A204.1 (cell line): Measurements from ENCODE around the gene OXTR.
A peak's percentile ranks its signal among the peaks of the same experiment; 100 is the strongest.

Experiments
- FAIRE-seq: peaks from 2 replicates; lab custom pipeline; 2012; peaks lifted over from hg19 to GRCh38; lab: Jason Lieb, UNC

Gene OXTR

DNA sequence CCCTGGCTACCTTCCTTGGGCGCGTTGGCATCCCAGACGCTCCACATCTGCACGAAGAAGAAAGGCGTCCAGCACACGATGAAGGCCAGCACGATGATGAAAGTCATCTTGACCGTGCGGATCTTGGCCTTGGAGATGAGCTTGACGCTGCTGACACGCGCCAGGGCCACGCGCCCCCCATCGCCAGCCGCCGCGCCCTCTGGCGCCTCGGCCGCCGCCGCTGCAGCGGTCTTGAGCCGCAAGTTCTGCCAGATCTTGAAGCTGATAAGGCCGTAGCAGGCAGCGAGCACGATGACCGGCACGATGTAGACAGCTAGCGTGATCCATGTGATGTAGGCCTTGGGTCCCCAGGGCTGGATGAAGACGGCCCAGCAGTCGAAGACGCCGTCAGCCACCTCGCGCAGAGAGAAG, 2.2 kb downstream of the OXTR start:
- FAIRE-seq, result no peak

DNA sequence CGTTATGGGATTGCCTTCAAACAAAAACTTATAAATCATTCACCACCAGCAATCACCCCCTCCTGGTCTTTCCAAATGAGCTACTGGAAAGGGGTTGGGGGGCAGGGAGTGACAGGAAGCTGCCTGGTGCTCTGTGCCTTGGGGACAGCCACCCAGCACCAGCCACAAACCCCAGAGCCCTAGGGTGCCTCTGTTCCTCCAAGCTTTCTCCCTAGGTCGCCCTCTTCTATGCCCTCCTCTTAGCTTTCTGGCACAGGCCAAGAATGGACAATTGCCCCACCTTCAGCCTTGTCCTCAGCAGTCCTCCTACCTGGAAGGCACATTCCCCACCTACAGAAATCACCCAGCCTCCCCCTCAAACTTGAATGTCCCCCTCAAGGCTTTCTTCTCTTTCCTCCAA, 3.3 kb downstream of the OXTR start:
- FAIRE-seq, result no peak

DNA sequence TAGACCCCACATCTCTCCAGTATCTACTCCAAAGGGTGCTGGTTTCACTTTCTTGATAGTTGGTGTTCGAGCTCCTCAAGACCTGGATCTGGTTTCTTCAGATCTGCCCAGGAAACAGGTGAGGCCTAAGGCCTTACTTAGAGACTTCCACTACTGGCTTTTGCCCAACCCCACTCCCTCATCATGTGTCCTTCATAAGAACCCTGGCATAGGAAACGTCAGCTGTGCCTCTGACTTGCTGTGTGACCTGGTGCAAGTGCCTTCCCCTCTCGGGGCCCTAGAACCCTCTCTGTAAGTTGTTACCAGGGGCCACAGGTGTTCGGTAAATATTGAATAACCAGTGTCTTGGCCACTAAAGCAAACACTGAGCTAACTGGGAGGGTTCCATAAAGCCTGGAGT, 3.9 kb downstream of the OXTR start:
- no peak for FAIRE-seq

DNA sequence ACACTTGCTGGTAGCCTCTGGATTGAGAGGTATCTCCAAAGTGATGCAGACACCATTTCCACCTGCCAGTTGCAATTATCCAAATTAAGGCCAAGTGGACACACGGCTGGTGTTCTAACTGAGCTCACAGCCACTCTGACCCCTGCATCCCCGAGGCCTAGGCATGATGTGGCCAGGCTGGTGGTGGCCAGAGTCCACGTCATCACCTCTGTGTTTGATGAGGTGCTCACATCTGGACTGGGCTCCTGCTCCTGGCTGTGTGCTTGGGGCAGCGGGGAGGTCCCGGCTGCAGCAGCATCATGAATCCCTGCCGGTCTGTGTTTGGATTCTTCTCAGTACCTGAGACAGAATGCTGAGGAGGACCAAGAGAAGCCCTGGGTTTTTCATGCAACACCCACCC, 4.9 kb downstream of the OXTR start:
- FAIRE-seq, result no peak

DNA sequence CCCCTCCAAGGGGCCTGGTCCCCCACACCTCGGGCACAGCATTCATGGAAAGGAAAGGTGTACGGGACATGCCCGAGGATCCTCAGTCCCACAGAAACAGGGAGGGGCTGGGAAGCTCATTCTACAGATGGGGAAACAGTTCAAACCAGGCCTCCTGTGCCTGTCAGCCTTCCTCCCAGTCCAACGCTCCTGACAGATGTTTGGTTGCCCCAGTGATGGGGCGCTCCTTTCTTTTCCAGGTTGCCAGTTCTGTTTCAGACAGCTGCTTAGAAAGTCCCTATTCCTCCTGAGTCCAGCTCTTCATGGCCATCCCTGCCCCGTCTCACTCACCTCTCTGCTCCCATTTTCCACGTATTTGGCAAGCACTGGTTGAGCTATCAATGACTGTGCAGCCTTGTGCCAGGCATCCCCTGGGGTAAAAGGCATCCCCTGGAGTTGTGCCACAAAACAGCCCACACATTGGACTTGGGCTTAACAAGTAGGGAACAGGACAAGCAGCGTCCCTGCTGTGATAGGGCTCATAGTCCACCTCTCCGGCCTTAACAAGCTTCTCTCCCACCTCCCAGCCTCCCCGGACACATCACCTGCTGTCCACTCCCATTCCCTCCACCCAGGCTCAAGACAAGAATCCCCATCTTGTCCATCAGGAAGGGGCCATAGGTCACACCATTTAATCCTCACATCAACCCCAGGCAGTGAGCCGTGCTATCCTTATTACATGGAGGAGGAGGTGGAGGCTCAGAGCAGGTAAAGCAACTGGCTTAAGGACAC, 6.6 kb downstream of the OXTR start:
- no peak for FAIRE-seq

DNA sequence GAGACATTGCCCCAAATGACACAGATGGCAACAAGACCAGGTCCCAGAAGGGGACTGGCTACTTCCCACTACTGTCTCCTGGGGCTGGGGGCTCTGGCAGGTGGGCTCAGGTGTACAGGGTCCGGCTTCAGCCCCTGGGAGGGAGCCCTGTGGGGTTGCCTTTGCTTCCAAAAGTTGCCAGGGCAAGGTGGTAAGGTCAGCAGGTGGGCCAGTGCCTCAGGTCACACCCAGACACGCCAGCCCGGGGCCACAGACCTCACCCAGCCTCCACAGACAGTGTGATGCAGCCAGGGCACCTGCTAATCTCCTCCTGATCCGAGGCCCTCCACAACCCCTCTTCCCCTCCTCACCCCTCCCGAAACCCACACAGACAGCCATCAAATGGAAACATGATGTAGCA, 7.5 kb downstream of the OXTR start:
- no peak for FAIRE-seq

DNA sequence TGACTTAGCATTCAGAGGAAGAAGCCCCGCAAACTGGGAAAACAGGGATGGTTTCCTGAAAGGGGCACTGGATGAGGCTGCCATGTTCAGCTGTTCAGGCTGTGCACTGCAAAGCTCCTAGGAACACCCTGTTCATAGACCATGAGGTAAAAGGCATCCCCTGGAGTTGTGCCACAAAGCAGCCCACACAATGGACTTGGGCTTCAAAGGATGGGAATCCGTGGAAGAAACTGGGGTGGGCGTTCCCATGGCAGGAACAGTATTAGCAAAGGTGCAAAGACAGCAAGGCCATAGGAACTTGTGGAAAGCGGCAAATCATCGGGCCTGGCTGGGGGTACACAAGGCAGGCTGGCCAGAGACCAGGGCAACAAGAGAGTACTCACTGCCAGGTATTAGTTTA, 8.9 kb downstream of the OXTR start:
- no peak for FAIRE-seq

DNA sequence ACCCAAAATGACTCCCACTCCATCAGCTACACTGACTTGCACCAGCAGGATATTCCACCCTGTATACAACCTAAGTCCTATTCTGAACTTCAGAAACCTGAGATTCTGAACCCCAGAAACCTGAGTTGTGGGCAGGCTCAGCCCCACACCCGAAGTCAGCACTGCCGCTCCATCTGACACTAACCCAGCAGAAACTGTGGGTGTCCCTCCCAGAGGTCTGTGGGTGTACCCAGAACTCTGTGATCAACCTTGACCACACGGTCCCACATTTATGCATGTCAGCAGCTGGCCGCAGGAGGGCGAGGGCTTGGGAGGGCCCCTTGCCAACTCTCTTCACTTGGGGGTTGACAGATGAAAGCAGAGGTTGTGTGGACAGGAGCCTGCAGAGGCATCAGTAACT, 9.3 kb downstream of the OXTR start:
- FAIRE-seq, result no peak

DNA sequence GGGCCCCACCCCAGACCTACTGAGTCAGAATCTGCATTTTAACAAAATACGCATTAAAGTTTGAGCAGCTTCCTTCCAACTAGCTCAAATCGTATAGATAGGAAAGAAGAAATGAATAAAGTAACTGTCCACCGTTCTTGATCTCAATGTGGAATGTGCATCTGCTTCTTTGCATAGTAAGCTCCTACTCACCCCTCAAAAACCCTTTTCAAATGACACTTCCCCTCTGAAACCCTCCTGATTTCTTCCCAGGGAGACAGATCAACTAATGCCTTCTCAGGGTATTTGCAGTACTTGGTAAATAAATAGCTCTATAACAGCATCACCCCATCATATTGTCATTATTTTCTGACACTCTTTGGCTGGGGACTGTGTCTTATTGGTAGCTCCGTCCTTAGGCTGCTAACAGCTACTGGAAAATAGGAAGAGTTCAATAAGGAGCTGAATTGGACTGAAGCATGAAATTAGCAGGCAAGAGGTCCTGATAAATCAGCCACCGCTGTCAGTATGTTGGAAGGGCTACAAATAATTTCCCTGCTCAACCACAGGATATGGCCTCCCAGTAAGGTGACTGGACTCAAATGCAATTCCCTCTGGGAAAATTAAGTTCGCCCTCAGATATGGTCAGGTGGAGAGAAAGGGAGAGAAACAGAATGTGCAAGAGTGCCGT, 10.2 kb downstream of the OXTR start:
- no peak for FAIRE-seq

DNA sequence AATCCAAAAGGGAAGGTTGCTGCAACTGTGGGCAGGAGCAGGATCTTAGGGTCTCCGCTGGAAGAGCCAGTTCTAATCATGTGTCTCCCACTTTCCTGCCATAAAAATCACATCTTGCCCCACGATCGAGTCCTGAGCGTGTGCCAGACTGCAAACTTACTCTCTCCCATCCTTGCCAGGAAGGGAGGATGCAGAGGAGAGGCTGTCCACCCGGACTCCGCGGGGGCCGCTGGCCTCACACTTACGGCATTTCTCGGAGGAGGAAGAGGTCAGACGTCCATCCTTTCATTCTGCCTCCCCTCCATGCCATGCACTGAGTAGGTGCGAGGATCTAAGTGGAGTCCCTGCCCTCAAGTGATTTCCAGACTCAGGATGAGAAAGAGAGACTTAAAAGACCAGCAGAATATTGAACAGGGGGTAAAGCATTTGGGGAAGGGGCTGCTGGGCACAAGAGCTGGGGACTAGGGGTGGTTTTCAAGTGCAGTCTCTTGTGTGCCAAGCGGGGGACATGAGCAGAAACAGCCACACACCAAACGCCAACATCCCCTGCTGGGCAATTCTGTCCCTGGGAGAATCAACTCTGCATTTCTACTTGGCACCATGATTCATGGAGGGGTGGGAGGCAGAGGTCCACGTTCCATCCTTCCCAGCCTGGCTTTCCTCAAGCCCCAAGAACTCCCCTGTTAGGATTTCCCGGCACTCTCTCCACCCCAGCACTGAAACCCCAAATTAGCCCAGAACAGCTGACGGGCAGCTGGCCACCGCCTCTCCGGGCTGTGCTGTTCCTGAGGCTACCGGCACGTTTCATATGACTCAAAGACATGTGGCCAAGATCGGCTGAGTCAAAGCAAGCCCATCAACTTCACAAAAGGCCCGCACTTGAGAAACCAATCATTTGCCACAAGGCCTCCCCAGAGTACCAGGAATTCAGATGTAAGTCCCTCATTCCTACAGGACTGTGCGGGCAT, 11.6 kb downstream of the OXTR start:
- FAIRE-seq, result no peak

DNA sequence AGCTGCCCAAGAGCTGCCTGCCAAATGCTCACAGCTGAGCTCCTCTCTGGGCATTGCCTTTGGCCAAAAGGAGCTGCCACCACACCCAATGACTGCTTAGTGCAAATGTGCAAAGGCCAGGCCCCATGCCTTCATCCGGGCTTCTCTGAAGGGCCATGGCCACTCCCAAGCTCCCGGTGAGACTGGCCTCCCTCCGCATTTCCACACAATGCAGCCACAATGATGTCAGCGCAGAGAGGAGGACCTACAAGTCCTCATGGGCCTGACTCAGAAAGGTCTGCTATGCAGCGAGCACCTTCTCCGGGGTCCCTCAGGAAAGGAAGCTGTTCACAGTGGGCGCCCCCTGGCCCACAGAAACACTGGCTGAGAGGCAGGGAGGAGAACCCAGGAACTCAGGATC, 12.7 kb downstream of the OXTR start:
- no peak for FAIRE-seq

DNA sequence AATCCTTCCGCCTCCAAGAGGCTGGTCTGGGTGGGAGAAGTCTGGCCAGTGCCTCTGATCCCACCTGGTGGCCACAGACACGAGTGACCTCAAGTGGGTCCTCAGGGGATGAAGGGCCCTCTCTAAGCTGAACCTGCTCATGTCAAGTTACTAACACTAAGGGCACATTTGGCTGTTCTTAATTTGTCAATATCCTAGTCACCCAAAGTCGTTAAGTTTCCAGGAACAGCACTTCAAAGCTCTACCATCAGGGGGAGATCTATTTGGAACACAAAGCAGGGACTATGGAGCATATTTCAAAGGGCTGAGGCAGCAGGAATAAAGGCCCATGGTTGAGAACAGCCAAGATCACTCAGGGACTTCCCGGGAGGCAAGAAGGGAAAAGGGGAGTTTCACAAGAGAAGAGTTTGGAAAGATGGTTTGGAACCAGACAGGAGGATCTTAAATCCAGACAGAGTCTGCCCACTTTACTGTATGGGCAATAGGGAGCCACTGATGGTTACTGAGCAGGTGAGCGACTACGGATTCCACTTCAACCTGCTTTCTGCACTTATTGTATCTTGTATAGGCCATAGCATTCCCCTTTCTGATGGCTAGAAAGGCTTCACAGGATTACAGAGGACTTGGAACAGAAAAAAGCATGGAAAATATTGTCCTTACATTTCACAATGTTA, 13.7 kb downstream of the OXTR start:
- no peak for FAIRE-seq

DNA sequence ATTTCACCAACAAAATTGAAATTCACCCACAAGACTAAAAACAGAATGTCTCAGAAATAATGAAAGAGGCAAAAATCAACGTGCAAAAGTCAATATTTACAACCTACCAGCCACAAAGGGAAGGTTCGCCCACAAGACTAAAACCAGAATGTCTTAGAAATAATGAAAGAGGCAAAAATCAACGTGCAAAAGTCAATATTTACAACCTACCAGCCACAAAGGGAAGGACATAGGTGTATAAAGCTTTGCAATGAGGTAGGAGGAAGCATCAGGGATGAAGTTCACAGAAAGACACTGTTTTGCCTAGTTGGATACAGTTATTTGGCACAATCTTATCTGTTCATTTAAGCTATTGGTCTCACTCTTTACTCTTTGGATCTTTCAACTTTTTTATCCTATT, 14.3 kb downstream of the OXTR start:
- no peak for FAIRE-seq

DNA sequence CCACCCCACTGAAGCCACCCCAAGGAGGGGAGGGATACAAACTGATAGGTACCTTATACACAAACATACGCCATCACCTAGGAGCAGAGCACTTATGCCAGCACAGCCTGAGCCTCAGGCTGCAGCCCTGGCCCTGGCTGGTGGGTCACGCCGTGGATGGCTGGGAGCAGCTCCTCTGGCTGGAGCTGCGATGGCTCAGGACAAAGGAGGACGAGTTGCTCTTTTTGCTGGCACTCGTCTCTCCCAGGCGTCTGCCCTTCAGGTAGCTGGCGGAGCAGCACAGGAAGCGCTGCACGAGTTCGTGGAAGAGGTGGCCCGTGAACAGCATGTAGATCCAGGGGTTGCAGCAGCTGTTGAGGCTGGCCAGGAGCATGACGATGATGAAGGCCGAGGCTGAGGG, 16.6 kb downstream of the OXTR start:
- FAIRE-seq, result no peak

DNA sequence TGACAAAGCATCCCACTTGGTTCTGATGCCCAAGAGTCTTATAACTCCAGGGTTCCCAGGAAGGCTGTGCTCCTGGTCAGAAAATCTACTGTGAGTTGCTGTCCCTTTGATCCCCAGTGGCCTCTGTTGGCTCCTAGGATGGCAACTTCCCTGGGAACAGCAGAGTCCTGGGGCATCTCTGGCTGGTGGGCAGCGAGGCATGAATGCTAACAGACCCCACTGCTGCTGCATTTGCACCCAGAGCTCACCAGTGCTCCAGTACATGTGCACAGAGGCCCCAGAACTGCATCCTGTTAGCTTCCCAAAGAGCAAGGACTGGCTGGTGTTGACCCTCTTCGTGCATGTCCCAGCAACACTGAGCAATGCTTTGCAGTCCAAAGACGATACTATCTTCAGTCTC, 20.1 kb downstream of the OXTR start:
- FAIRE-seq, result no peak

DNA sequence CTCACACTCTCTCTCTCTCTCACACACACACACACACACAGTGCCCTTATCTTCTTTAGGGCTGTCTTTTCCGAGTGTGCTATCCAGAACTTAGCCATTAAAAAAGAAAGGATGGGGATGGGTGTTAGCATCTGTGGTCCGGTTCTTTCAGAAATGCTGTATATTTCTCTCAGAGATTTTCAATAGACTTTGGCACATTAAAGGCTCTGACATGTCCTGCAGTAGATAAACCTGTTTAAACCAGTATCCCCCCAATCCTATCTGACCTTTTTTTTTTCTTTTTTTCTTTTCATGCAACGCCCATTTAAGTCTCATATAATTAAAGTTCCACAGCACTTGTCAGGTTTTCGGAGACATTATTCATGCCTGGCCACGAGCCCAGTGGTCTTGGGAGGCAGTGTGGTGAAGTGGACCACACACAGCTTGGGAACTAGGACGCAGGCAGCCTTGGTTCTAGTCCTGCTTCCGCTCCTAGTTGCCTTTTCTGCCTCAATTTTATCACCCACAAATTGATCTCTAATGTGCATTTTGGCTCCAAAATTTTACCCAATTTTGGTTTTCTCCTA, 22.6 kb downstream of the OXTR start:
- FAIRE-seq, result no peak

DNA sequence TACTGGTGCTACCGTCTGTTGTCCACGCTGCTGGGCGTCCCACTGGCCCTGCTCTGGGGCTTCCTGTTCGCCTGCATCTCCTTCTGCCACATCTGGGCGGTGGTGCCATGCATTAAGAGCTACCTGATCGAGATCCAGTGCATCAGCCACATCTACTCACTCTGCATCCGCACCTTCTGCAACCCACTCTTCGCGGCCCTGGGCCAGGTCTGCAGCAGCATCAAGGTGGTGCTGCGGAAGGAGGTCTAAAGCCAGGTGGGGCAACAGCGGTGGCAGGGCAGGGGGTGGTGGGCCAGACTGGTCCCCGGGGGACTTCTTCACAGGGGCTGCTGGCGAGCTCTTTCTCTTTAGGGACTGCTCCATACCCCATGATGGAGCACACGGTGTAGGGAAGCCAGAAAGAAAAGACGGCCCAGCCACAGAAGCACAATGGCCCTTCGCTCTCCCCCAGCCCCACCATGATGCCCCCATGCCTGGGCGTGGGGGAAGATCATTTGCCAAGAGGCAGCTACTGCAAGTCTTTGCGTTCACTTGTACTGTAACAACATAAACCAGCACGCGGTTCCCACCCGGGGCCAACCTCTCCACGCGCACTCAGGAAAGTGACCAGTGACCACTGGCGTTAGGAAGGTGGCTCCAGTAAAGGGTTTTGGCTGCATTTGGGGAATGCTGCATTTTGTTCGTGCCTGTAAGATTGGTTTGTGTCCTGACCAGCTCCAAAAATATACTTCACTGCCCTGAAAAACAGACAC, 23.6 kb downstream of the OXTR start:
- no peak for FAIRE-seq

DNA sequence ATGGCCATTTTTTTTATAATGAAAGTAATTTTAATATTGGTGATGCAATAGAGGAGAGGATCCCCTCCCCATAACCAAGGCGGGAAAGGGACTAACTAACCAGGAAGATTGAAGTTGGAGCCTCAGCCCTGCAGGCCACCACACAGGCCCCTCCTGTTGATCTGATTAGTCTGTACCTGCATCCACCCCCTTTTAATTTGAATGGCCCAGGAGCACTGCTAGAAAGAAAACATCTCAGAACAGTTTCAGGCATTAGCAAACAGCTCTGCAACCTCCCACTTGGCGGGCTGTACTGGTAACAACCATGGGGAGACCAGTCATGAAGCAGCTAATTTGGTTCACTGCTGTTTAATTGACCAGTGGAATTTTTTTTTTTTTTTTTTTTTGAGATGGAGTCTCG, 25.5 kb downstream of the OXTR start:
- peak; percentile 87 for FAIRE-seq

DNA sequence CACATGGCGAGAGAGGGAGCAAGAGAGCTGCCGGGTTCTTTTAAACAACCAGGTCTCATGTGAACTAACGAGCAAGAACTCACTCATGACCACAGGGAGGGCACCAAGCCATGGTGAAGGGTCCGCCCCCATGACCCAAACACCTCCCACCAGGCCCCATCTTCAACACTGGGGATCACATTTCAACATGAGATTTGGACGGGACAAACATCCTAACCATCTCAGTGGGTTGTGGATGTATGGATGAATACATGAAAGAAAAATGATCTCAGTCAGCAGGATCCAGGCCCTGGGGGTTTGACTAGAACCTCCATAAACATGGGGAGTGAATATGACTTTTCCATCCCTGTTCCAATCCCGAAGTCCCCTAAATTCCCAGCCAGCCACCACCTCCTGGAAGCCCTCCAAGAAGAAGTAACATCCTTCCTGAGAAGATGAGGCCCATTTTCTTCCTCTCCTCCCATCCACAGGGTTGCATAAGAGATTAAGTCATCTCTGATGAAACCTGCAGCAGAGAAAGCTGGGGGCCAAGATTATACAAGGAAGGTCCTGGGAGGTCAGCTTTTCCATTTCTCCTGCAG, 26.3 kb downstream of the OXTR start:
- peak; percentile 92 for FAIRE-seq

DNA sequence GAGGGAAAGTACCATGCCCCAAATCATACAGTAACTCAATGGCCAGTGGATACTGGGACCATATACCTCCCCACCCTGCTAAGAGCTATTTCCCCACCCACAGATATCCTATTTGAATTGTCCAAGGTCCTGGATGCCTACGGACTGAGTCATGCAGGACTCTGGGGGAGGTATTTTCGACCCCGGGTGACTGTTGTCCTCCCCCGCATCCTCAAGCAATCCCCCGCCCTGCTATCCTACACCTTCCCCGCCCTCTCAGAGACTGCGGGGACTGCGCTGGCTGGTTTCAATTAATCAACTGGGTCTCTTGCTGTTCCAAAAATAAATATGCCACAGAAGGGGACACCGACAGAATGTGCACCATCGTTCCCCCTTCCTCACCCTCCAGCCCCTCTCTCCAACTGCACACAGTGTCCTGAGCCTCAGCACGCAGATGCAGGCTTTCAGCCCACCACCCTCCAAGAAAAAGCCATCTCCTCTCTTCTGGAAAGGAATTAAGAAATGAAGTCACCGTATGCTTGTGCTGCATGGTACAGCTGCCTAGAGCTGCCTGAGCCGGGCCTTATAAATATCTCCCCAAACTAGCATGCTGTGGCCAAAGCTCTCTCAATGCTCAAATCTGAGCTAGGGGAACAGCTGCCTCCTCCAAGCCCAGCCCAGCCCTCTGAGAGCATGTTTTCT, 27.7 kb downstream of the OXTR start:
- peak; percentile 58 for FAIRE-seq
